WTC11 (cell line): Measurements from ENCODE around the gene ZNF302. TPM values are rescaled to one million over a fixed set of nuclear protein-coding genes. Genes with fewer than 3 reads are reported as not detected.

ENCODE experiments used
- ATAC-seq: fragments of 200-7000 bp; cut with Tn5 transposase; 2 replicates; pipeline ENCODE4 v1.10.0; 2021; ENCODE audit warnings: mild to moderate bottlenecking, moderate library complexity
- CTCF ChIA-PET: fragments of 300-600 bp; sonication (Branson Sonifier 250); formaldehyde crosslinking; loops from one replicate; lab custom pipeline; 2021; ENCODE audit warnings: antibody characterized with exemption; lab: Charles Lee
- POLR2A ChIA-PET: fragments of 350-600 bp; sonication (Branson Sonifier 250); formaldehyde crosslinking; loops from one replicate; lab custom pipeline; 2021; ENCODE audit warnings: antibody characterized with exemption; lab: Charles Lee
- DNase-seq: peaks from one replicate; pipeline ENCODE4 v3.0.0; 2021; ENCODE audit warnings: low spot score
- H3K27ac Mint-ChIP-seq: 2 replicates; pipeline ENCODE4 v1.8.0; 2021; ENCODE audit warnings: mixed read lengths
- H3K27me3 Mint-ChIP-seq: 2 replicates; pipeline ENCODE4 v1.8.0; 2021; ENCODE audit warnings: low read depth, mild to moderate bottlenecking, moderate library complexity, mixed read lengths
- H3K36me3 Mint-ChIP-seq: 2 replicates; pipeline ENCODE4 v1.8.0; 2021; ENCODE audit warnings: mixed read lengths
- H3K4me1 Mint-ChIP-seq: 2 replicates; pipeline ENCODE4 v1.8.0; 2022; ENCODE audit warnings: mixed read lengths
- H3K4me3 Mint-ChIP-seq: 2 replicates; pipeline ENCODE4 v1.8.0; 2021; ENCODE audit warnings: mild to moderate bottlenecking, moderate library complexity, mixed read lengths
- H3K9me3 Mint-ChIP-seq: 2 replicates; pipeline ENCODE4 v1.8.0; 2021; ENCODE audit warnings: mixed read lengths
- CREM ChIP-seq: sonication (generic); formaldehyde crosslinking; IDR thresholded peaks from 2 replicates; pipeline ENCODE4 v1.8.1; 2022; ENCODE audit warnings: mild to moderate bottlenecking, missing genetic modification reagents, moderate library complexity
- SP1 ChIP-seq: sonication (generic); formaldehyde crosslinking; conservative IDR thresholded peaks from 2 replicates; pipeline ENCODE4 v1.8.1; 2022; ENCODE audit warnings: missing genetic modification reagents
- ZNF263 ChIP-seq: sonication (generic); formaldehyde crosslinking; IDR thresholded peaks from 2 replicates; pipeline ENCODE4 v1.8.1; 2022; ENCODE audit warnings: low read depth, mild to moderate bottlenecking, moderate library complexity, missing genetic modification reagents
- total RNA-seq: library from RNA; stranded (reverse); gene quantifications from 3 replicates; pipeline ENCODE4 v1.2.3, GENCODE V29; 2021
- TF ChIP-seq, protein P1 (sequence below): sonication (generic); formaldehyde crosslinking; IDR thresholded peaks from 2 replicates; pipeline ENCODE4 v1.8.0; 2022; ENCODE audit warnings: mild to moderate bottlenecking, missing genetic modification reagents
- TF ChIP-seq, protein P2 (sequence below): sonication (generic); formaldehyde crosslinking; IDR thresholded peaks from 2 replicates; pipeline ENCODE4 v1.8.0; 2022; ENCODE audit warnings: mild to moderate bottlenecking, missing genetic modification reagents

Gene ZNF302
- total RNA-seq, 1 experiment from 2014 or later = 23.5 TPM

DNA sequence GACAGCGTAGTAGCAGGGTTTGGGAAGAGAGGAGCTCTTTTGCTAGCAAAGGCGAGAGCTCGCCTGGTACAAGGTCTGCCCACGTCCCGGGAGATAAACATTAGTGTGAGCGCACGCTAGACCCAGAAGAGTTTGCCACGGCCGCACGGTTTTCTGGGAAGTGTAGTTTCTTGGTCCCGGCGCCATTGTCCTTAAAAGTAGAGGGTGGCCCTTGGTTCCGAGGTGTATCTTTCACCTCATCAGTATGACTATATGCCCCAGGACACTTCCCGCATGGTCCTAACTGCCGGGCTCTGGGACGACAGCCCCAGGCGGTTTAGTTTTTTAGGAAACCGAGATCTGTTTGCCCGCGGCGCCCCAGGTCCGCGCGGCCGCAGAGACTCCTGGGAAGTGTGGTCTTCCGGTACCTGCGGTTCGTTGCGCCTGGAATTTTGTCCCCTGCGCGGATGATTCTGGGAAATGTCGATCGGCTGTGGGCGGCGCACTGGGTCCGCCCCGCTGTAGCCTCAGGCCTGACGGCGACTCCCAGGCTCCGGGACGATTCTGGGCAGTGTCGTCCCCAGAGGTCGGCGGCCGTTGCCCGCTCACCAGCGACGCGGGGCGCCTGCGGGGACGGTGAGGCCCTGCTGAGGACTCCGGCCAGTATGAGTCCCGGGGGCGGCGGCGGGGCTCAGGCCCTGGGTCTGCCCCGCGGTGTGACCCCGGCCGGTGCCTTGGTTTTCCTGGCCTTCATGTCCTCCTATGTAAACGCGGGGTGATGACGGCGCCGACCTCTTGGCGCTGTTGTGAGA, 56.5 kb downstream of the ZNF302 start, which contains the start of gene ZNF181 (continued):
- TF ChIP-seq SP1 = peak; percentile 62

DNA sequence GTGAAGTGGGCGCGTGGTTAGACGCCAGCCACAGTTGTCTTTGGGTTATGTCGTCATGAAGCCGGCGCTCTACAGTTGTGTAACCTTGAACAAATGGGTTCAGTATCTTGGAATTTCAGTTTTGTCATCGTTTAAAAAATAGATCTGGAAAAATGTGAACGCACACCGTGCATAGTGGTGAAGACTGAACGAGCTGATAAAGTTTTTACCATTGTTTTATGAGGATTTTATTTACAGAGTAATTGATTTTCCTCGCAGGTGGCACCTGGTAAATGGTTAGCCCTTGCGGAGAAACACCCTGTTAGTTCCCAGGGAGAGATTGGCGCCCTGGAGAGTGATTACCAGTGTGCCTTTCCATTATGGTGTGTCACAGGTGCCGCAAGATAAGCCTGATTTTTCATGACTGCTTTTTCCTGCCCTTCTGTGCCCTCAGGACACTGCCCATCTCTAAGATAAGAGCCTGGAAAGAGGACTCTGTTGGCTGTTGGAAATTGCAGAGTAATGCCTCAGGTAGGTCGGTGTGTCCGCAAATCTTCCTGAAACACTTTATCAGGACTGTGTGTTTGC, 57.1 kb downstream of the ZNF302 start:
- Mint-ChIP-seq H3K4me3 (peak overlapping the region; percentile 97), H3K27me3 (no peaks in the 10 kb centered on the region), H3K27ac (peak overlapping the region; percentile 99), H3K4me1 (peaks cover 12% of the 10 kb centered on the region), H3K36me3 (peaks cover 4% of the 10 kb centered on the region)
- ChIA-PET CTCF (no interaction called here), POLR2A (no interaction called here)
- no peak for DNase-seq
- TF ChIP-seq, protein P1, sequence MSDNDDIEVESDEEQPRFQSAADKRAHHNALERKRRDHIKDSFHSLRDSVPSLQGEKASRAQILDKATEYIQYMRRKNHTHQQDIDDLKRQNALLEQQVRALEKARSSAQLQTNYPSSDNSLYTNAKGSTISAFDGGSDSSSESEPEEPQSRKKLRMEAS (CRISPR knock-in tag) = peak; percentile 1; the same call in 1 of the 2 replicates
- TF ChIP-seq, protein P2, sequence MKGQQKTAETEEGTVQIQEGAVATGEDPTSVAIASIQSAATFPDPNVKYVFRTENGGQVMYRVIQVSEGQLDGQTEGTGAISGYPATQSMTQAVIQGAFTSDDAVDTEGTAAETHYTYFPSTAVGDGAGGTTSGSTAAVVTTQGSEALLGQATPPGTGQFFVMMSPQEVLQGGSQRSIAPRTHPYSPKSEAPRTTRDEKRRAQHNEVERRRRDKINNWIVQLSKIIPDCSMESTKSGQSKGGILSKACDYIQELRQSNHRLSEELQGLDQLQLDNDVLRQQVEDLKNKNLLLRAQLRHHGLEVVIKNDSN = peak; percentile 21; the same call in 1 of the 2 replicates
- no peak for TF ChIP-seq ZNF263
- peak; percentile 92 for TF ChIP-seq CREM
- TF ChIP-seq, all 79 proteins: peak for 3
- H3K9me3 Mint-ChIP-seq = no peaks in the 10 kb centered on the region
- no peak for ATAC-seq

Other genes starting within 250 kb of the ZNF302 start
- gene UBA2, start 249.3 kb upstream of the ZNF302 start, total RNA-seq = 156 to 163 TPM (median 162 TPM) in 3 replicates
- 14.3 to 18.1 TPM (median 16.0 TPM) in 3 replicates for gene WTIP, start 195.9 kb upstream of the ZNF302 start, total RNA-seq
- 0.20 to 0.71 TPM (median 0.64 TPM) in 3 replicates for gene SCGB2B2, start 519 bp upstream of the ZNF302 start, total RNA-seq
- gene ZNF181, start 56.6 kb downstream of the ZNF302 start, total RNA-seq = 8.5 to 9.7 TPM (median 9.0 TPM) in 3 replicates
- 4.0 to 5.2 TPM (median 5.2 TPM) in 3 replicates for gene ZNF599, start 95.5 kb downstream of the ZNF302 start, total RNA-seq
- 5.4 to 6.8 TPM (median 6.0 TPM) in 3 replicates for gene ZNF30, start 249.2 kb downstream of the ZNF302 start, total RNA-seq